DMS153 treated with DMSO at 0.1 percent for 48 hours (cell line): ENCODE measurements around the gene GNG12.
"Not testable (repeated sequence)": the region's sequence is repeated elsewhere in the genome, so short reads cannot be mapped to it uniquely, and the experiment has no call there.

Source experiments
- DNase-seq: peaks from one replicate; lab custom pipeline; 2025; ENCODE audit not compliant: unreplicated experiment; lab: John Stamatoyannopoulos, UW

Gene GNG12

DNA sequence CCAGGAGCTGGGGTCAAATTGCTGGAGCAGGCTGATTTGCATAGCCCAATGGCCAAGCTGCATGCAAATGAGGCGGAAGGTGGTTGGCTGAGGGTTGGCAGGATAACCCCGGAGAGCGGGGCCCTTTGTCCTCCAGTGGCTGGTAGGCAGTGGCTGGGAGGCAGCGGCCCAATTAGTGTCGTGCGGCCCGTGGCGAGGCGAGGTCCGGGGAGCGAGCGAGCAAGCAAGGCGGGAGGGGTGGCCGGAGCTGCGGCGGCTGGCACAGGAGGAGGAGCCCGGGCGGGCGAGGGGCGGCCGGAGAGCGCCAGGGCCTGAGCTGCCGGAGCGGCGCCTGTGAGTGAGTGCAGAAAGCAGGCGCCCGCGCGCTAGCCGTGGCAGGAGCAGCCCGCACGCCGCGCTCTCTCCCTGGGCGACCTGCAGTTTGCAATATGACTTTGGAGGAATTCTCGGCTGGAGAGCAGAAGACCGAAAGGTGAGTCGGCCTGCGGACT is 148.2 kb downstream of the GNG12 start, which contains the start of gene GADD45A:
Gene GADD45A, plus strand, starts transcription at position 135 of the 491 bp plus-strand sequence. Its CDS starts 294 bp downstream, at position 429.
- peak; percentile 87 for DNase-seq

DNA sequence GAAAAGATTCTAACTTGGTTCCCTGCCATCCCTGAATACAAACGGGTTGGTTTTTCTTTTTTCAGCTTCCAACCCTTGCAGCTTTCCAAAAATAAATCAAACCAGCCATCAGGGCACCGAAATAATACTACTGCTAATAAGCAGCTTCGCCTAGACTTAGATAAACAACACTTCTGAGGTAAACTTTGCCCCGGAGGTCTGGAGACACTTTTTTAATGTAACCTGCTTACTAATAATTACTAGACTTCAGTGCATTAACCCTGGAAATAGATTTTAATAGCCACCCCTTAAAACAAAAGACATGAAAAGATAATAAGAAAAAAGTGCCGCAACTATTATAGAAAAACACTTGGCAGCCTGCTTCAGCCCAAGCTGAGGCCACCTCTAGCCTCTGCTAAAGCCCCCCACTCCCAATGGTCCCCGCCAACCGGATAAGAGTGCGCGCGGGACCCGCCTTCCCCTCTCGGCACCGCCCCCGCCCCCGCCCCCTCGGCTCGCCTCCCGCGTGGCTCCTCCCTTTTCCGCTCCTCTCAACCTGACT is 148.7 kb downstream of the GNG12 start:
- DNase-seq: no peak

DNA sequence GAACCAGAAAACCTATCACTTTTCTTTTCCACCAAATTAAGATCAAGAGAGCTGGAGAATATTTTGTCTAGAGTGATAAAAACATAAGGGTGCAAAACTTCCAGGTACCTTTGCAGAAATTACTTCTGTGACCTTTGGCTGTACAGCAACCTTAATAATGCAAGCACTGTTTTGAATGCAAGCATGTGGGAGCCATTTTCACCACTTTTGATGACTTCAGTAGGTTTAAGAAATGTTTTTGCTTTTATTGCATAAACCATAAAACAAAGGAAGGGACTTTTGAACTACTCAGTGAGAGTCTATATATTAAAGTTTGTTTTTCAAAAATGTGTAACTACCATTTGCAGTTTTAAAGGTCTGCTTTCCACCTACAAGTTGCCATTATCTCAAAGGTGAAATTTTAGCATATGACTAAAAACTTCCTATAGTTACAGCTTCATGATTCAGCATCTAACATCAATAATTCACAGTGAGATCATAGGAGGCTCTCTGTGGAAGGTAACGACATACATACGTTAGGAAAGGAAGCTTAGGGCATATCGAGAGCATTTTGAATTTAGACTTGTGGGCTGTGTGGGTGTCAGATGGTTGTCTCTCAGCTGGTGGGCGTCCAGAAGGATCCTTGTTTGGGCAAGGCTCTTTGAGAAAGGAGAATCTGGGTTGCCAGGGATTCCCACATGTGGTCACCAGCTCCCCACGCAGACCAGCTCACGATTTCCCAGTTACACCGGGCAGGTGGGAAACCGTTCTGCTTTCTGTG is 149.3 kb downstream of the GNG12 start:
- no peak for DNase-seq

- no peak for DNase-seq
Observed at GRCh38 chr1:67683316-67683715, 150.0 kb downstream of the GNG12 start.

GRCh38 chr1:67682659-67683197 is 150.5 kb downstream of the GNG12 start:
- no peak for DNase-seq

GRCh38 chr1:67680486-67680885 is 152.8 kb downstream of the GNG12 start:
- no peak for DNase-seq

DNA sequence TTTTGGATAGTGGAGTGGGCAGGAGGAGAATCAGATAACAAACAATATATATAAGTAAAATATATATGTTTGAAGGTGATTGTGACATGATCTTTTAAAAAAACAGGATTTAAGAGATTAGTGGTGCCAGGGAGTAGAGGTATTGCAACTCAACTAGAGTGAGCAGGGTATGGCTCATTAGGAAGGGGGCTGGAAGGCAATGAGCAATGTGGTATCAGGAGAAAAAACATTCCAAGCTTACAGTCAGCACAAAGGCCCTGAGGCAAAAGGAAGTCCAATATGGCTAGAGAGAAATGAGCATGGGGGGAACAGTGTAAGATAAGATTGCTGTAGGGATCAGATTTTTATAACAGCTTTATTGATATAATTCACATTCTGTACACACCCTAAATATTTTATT is 153.6 kb downstream of the GNG12 start:
- no peak for DNase-seq

DNA sequence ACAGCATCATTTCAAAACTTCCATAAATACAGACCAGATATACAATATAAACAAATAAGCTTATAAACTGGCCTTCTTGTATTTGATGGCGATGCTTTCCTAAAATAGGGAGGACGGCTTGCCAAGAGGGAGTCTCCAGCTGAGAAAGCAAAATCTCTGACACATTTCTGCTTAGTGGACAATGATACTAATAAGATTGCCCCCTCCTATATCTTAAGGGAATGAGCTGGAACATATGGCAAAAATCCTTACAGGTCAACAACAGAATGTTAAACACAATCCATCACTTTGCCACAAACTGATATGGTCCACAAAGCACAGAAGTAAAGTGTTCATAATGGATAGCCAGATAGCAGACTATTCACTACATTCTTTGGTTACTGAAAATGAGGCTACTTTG is 155.3 kb downstream of the GNG12 start:
- no peak for DNase-seq

DNA sequence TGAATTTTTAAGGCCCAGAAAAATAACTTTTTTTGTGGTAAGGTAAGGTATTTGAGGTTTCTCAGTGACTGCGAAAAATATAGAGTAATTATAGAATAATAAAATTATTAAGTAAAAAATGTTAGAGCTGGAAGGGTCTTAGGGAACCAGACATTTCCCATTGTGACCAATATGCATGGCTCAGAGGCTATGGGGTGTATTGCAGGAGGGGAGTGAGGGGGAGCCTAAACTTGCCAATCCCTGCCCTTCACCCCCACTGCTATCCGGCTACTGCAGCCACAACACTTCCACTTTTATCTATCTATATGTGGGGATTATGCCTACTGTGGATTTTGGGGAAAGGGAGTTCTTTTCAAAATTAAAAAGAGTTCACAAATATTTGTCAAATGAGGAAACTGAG is 155.9 kb downstream of the GNG12 start:
- DNase-seq: no peak

GRCh38 chr1:67676946-67677345 is 156.3 kb downstream of the GNG12 start:
- DNase-seq: no peak

DNA sequence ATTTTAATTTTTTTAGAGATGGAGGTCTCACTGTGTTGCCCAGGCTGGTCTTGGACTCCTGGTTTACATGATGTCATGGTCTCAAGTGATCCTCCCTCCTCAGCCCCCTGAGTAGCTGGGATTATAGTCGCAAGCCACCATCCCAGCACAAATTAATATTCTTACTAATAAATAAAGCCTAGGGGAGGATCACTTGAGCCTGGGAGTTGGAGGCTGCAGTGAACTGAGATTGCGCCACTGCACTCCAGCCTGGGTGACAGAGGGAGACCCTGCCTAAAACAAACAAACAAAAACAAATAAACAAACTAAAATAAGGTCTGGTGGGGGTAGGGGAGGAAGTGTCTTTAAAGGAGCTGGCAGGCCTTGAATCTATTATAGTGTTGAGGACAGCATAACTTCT is 157.0 kb downstream of the GNG12 start:
- no peak for DNase-seq

DNA sequence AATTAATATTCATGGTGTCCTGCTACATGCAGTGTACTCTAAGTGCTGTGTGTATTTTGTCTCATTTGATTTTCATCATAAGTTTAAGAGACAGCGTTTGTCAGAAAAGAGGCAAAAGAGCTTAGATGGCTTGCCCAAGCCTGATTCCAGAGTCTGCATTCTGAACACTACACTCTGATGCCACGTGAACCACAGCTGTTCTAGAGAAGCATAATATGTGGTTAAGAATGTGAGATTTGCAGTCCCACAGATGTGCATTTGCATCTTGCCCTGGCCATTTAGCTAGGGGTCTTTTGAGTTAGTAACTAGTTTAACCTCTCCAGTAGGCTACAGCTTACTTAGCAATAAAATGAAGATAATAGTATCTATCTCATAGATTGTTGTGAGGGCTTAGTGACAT is 157.5 kb downstream of the GNG12 start:
- DNase-seq: no peak

DNA sequence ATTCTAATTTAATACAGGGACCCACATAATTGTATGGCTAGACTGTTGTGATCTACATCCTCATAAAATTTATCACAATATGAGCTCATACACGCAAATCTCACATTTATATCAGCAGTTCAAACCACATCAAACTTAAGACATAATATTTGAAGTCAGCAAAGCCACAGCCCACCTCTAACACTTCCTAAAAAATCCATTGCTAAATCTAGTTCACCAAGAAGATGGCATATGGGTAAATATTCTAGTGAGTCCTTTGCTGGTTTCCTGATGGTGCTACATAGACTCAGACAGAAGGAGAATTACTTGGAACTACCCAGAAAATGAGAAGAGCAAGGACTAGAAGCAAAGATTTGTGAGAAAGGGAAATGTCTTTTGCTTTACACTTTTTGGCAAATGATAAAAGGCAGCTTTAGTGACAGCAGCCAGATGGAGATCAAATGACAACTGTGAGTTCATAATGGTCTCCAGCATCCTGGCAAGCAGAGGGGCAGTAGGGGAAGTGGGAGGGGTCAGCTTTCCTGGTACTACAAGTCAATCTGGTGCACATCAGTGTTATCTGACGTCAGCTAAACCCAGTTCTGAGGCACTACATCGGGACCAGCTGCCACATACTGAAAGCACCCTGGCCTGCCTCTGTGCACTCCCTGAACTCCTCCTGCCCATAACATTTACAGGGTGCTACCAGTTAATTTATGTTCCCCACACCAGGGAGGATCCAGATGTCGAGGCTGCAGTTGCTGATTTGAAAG is 158.8 kb downstream of the GNG12 start:
- DNase-seq: peak; percentile 41

DNA sequence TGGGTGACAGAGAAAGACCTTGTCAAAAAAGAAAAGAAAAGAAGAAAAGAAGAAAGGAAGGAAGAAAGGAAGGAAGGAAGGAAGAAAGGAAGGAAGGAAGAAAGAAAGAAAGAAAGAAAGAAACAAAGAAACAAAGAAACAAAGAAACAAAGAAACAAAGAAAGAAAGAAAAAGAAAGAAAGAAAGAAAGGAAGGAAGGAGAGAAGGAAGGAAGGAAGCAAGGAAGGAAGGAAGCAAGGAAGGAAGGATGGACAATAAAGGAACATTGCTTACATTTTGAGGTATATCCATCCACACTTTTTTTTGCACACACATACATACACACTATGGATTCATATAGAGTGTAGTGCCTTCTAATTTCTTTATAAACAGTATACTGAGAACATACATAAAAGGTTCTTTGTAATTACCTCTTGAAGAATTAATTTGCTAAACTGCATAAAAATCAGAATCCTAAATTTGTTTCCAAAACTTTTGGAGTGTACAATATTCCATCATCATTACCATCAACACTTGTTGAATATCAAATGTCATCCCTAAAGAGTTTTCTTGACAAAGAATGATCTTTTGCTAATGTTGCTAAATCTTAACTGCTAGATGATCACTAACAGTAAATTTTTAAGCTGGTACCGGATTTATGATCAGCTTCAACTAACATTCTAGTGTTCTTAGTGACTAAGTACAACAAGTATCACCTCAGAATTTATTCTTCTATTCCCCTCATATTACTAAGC is 159.6 kb downstream of the GNG12 start:
- DNase-seq: no peak

DNA sequence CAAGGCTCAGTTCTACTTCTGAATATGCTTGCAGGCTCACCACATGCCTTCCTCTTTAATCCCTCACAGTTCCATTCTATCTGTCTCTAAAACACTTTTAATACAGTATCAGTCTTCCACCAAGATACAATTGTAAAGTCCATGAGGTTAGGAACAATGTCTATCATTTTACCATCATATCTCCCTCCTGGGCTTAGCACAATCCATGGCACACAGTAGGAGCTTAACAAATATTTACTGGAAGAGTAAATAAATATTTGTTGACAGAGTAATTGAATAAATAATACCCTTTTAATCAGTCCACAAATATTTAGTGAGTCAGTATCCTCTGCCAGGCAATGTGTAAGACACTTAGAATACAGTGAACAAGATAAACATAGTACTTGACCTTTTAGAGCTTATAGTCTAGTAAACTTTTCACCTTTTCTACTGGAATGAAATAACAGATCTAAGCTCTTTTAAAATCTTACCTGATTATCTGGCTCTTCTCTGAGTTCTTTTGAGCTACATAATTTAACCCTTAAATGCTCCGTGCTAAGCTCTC is 160.9 kb downstream of the GNG12 start:
- no peak for DNase-seq

- no peak for DNase-seq
Observed at GRCh38 chr1:67668660-67669059, 164.6 kb downstream of the GNG12 start.

DNA sequence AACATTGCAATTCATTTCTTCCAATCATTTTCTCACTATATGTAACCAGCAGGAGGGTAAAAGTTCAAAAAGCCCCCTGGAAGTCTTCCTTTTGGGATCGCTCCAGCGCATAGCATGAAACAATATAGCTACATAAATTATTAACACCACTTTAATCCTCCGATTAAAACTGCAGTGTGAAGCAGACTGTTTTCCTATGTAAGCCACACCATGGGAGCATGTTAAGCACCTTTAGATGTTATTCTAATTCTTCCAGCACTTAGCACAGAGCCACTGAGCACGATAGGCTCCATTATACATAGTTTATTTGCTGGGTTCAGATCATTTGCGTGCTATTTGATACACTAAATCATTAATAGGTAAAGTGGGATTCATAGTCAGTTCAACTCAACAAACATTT is 166.6 kb downstream of the GNG12 start:
- no peak for DNase-seq

GRCh38 chr1:67665307-67665706 is 168.0 kb downstream of the GNG12 start:
- DNase-seq: not testable (repeated sequence)

GRCh38 chr1:67664048-67664447 is 169.2 kb downstream of the GNG12 start:
- peak; percentile 10 for DNase-seq

GRCh38 chr1:67662884-67663283 is 170.4 kb downstream of the GNG12 start:
- no peak for DNase-seq

DNA sequence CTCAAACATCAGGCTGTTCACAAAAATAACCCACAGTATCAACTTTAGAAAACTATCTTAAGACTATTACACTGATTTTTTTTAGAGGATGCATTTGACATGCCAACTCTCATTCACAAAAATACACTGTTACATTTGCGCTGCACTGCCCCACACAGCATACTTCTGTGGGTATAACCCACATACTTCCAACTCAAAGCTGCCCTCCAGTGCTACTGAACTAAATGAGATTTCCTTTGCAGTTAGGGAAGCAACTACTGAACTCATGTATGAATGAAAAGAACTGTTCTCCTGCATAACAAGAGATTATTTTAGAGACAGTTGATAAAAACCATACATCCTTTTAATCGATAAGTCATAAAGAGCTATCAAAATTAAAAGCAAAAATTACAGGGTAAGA is 174.0 kb downstream of the GNG12 start:
- no peak for DNase-seq
